ENCODE results near the gene FAM78A.
A peak's percentile ranks its signal among the peaks of the same experiment; 100 is the strongest.
"Not testable (repeated sequence)": the region's sequence is repeated elsewhere in the genome, so short reads cannot be mapped to it uniquely, and the experiment has no call there.

The FAM78A gene

GRCh38 chr9:131263701-131264100 lies 12.6 kb downstream of the FAM78A start:
- Mint-ChIP-seq H3K4me3 (peak overlapping the region; percentile 75), H3K27me3 (no peaks in the 10 kb centered on the region), H3K4me1 (peaks cover 72% of the 10 kb centered on the region), H3K27ac (peak overlapping the region; percentile 95), H3K9me3 (no peaks in the 10 kb centered on the region), H3K36me3 (peaks cover 5% of the 10 kb centered on the region)

- peak overlapping the region; percentile 95 for H3K27ac Mint-ChIP-seq
- not testable (repeated sequence) for H3K9me3 Mint-ChIP-seq, H3K36me3 Mint-ChIP-seq, H3K27me3 Mint-ChIP-seq
- H3K4me1 Mint-ChIP-seq: peaks cover 70% of the 10 kb centered on the region
- H3K4me3 Mint-ChIP-seq: peak overlapping the region; percentile 66
Measured at GRCh38 chr9:131263033-131263343, 13.3 kb downstream of the FAM78A start.

GRCh38 chr9:131262327-131263032 lies 13.8 kb downstream of the FAM78A start:
- Mint-ChIP-seq H3K9me3 (no peaks in the 10 kb centered on the region), H3K4me3 (peak overlapping the region; percentile 66), H3K36me3 (peaks cover 5% of the 10 kb centered on the region), H3K27me3 (no peaks in the 10 kb centered on the region), H3K27ac (peak overlapping the region; percentile 95), H3K4me1 (peaks cover 72% of the 10 kb centered on the region)

- Mint-ChIP-seq H3K27ac (peak overlapping the region; percentile 35), H3K9me3 (no peaks in the 10 kb centered on the region), H3K36me3 (peaks cover 5% of the 10 kb centered on the region), H3K4me1 (peaks cover 65% of the 10 kb centered on the region), H3K4me3 (no peak overlapping the region), H3K27me3 (no peaks in the 10 kb centered on the region)
Measured at GRCh38 chr9:131260751-131261452, 15.4 kb downstream of the FAM78A start.

GRCh38 chr9:131259916-131260597 lies 16.3 kb downstream of the FAM78A start:
- peaks cover 66% of the 10 kb centered on the region for H3K4me1 Mint-ChIP-seq
- peaks cover 5% of the 10 kb centered on the region for H3K36me3 Mint-ChIP-seq
- peak overlapping the region; percentile 35 for H3K27ac Mint-ChIP-seq
- H3K9me3 Mint-ChIP-seq: no peaks in the 10 kb centered on the region
- no peak overlapping the region for H3K4me3 Mint-ChIP-seq
- H3K27me3 Mint-ChIP-seq: no peaks in the 10 kb centered on the region

GRCh38 chr9:131259432-131259898 lies 16.8 kb downstream of the FAM78A start:
- H3K4me3 Mint-ChIP-seq: no peak overlapping the region
- peak overlapping the region; percentile 23 for H3K27ac Mint-ChIP-seq
- no peaks in the 10 kb centered on the region for H3K27me3 Mint-ChIP-seq
- H3K4me1 Mint-ChIP-seq: peaks cover 65% of the 10 kb centered on the region
- H3K9me3 Mint-ChIP-seq: no peaks in the 10 kb centered on the region
- peaks cover 5% of the 10 kb centered on the region for H3K36me3 Mint-ChIP-seq

GRCh38 chr9:131258698-131259431 lies 17.4 kb downstream of the FAM78A start:
- no peaks in the 10 kb centered on the region for H3K9me3 Mint-ChIP-seq
- peaks cover 65% of the 10 kb centered on the region for H3K4me1 Mint-ChIP-seq
- no peaks in the 10 kb centered on the region for H3K27me3 Mint-ChIP-seq
- H3K36me3 Mint-ChIP-seq: peaks cover 5% of the 10 kb centered on the region
- H3K27ac Mint-ChIP-seq: peak overlapping the region; percentile 41
- H3K4me3 Mint-ChIP-seq: no peak overlapping the region

- H3K9me3 Mint-ChIP-seq: no peaks in the 10 kb centered on the region
- peaks cover 5% of the 10 kb centered on the region for H3K36me3 Mint-ChIP-seq
- peaks cover 64% of the 10 kb centered on the region for H3K4me1 Mint-ChIP-seq
- H3K4me3 Mint-ChIP-seq: no peak overlapping the region
- H3K27ac Mint-ChIP-seq: peak overlapping the region; percentile 95
- H3K27me3 Mint-ChIP-seq: no peaks in the 10 kb centered on the region
Measured at GRCh38 chr9:131258186-131258585, 18.1 kb downstream of the FAM78A start.

GRCh38 chr9:131257266-131258025 lies 18.9 kb downstream of the FAM78A start:
- Mint-ChIP-seq H3K27ac (peak overlapping the region; percentile 95), H3K4me3 (peak overlapping the region; percentile 87)

GRCh38 chr9:131255676-131256197 lies 20.6 kb downstream of the FAM78A start:
- peak overlapping the region; percentile 87 for H3K4me3 Mint-ChIP-seq
- no peaks in the 10 kb centered on the region for H3K9me3 Mint-ChIP-seq
- H3K36me3 Mint-ChIP-seq: no peaks in the 10 kb centered on the region
- peak overlapping the region; percentile 100 for H3K27ac Mint-ChIP-seq
- H3K27me3 Mint-ChIP-seq: no peaks in the 10 kb centered on the region
- peaks cover 57% of the 10 kb centered on the region for H3K4me1 Mint-ChIP-seq

More at GRCh38 chr9:131257266-131258025, 18.9 kb downstream of the FAM78A start:
- Mint-ChIP-seq H3K4me1 (peaks cover 62% of the 10 kb centered on the region), H3K9me3 (no peaks in the 10 kb centered on the region), H3K36me3 (peaks cover under 1% of the 10 kb centered on the region), H3K27me3 (no peaks in the 10 kb centered on the region)

- H3K36me3 Mint-ChIP-seq: no peaks in the 10 kb centered on the region
- H3K4me3 Mint-ChIP-seq: peak overlapping the region; percentile 30
- H3K27me3 Mint-ChIP-seq: no peaks in the 10 kb centered on the region
- peaks cover 48% of the 10 kb centered on the region for H3K4me1 Mint-ChIP-seq
- H3K9me3 Mint-ChIP-seq: no peaks in the 10 kb centered on the region
- peak overlapping the region; percentile 46 for H3K27ac Mint-ChIP-seq
Measured at GRCh38 chr9:131254626-131255025, 21.7 kb downstream of the FAM78A start.

- no peak overlapping the region for H3K4me3 Mint-ChIP-seq
- H3K36me3 Mint-ChIP-seq: no peaks in the 10 kb centered on the region
- peaks cover 46% of the 10 kb centered on the region for H3K4me1 Mint-ChIP-seq
- H3K27me3 Mint-ChIP-seq: no peaks in the 10 kb centered on the region
- H3K9me3 Mint-ChIP-seq: no peaks in the 10 kb centered on the region
- peak overlapping the region; percentile 80 for H3K27ac Mint-ChIP-seq
Measured at GRCh38 chr9:131253891-131254491, 22.3 kb downstream of the FAM78A start.

GRCh38 chr9:131252120-131252519 lies 24.2 kb downstream of the FAM78A start:
- no peaks in the 10 kb centered on the region for H3K9me3 Mint-ChIP-seq
- no peak overlapping the region for H3K4me3 Mint-ChIP-seq
- no peaks in the 10 kb centered on the region for H3K36me3 Mint-ChIP-seq
- no peak overlapping the region for H3K27ac Mint-ChIP-seq
- H3K27me3 Mint-ChIP-seq: no peaks in the 10 kb centered on the region
- H3K4me1 Mint-ChIP-seq: peaks cover 34% of the 10 kb centered on the region

- Mint-ChIP-seq H3K27me3 (no peaks in the 10 kb centered on the region), H3K9me3 (no peaks in the 10 kb centered on the region), H3K4me1 (no peaks in the 10 kb centered on the region), H3K36me3 (peaks cover 3% of the 10 kb centered on the region), H3K27ac (no peak overlapping the region), H3K4me3 (no peak overlapping the region)
Measured at GRCh38 chr9:131246618-131247017, 29.7 kb downstream of the FAM78A start.

All from activated naive CD4-positive, alpha-beta T cell treated with anti-CD3 and anti-CD28 coated beads, Interleukin-2, amount 50 U/mL, for 24 hours (primary cell).